Measurements from ENCODE around the gene SLC2A11. TPM values are rescaled to one million over a fixed set of nuclear protein-coding genes. Genes with fewer than 3 reads are reported as not detected.

The SLC2A11 gene
- total RNA-seq, 1 experiment from 2014 or later: 17.2 TPM

- Histone ChIP-seq H4K20me1 (ENCODE audit: insufficient read depth) (no peaks in the 10 kb centered on the region), H3K27me3 (ENCODE audit: insufficient read depth, low read length) (no peaks in the 10 kb centered on the region), H3K27ac (ENCODE audit: low read depth, low read length) (no peak overlapping the region), H2AFZ (ENCODE audit: low read depth, low read length, poor library complexity, severe bottlenecking) (no peak overlapping the region), H3K4me3 (replicated peaks in 1 of 2; ENCODE audit: low read depth in 1 of 2, low read length in 2 of 2) (no peak overlapping the region), H3K4me2 (ENCODE audit: low read length) (no peak overlapping the region), H3K9me2 (ENCODE audit: insufficient read depth) (no peaks in the 10 kb centered on the region), H3K4me1 (ENCODE audit: control insufficient read depth in 1 of 2, insufficient read depth in 2 of 2, low read length in 2 of 2) (no peaks in the 10 kb centered on the region), H3K79me2 (ENCODE audit: insufficient read depth, low read length) (no peaks in the 10 kb centered on the region), H3K9me3 (ENCODE audit: control insufficient read depth in 1 of 2, insufficient read depth in 1 of 2, low read depth in 1 of 2, low read length in 2 of 2) (no peaks in the 10 kb centered on the region), H3K9ac (ENCODE audit: low read length) (no peak overlapping the region), H3K36me3 (ENCODE audit: control insufficient read depth in 1 of 2, insufficient read depth in 2 of 2, low read length in 2 of 2) (peaks cover 11 to 13% of the 10 kb centered on the region in 2 experiments)
- TF ChIP-seq ZBTB33 (IDR thresholded peaks at IDR 0.05; ENCODE audit: extremely low read depth, insufficient replicate concordance, low read length) (no peak), ELF1 (IDR thresholded peaks at IDR 0.05; ENCODE audit: borderline replicate concordance, low read depth) (no peak), SP1 (IDR thresholded peaks at IDR 0.05; ENCODE audit: low read depth) (no peak), REST (IDR thresholded peaks at IDR 0.05; ENCODE audit: low read depth) (no peak), ZNF274 (IDR thresholded peaks at IDR 0.05; ENCODE audit: low read depth, low read length) (no peak)
- BruUV-seq (replicated peaks): no TSS peak
- POLR2A ChIA-PET: no interaction called here
- no peak for DNase-seq (ENCODE audit: low read depth, low spot score)
- CTCF ChIA-PET: no interaction called here
- intact Hi-C loops (cut with micrococcal nuclease): no loop called here
- RAD21 ChIA-PET (ENCODE audit: low non-redundant PET in 1 of 2, low total read pairs in 2 of 2, uncharacterized antibody in 2 of 2, unreplicated experiment in 2 of 2): no interaction called here
- ATAC-seq: no peak
Measured at GRCh38 chr22:23816156-23816976, 41.3 kb upstream of the SLC2A11 start.
